Measurements from ENCODE around the gene CHRM5. TPM values are rescaled to one million over a fixed set of nuclear protein-coding genes. Genes with fewer than 3 reads are reported as not detected.

The CHRM5 gene
- total and polyA plus RNA-seq, 2 donors (not counting 3 experiments of a cell fraction or from before 2014, with no cell fraction given), result 0.03 TPM; not detected in 1

GRCh38 chr15:34055868-34056595, 87.7 kb downstream of the CHRM5 start:
- peak overlapping the region; percentile 68 for H2AFZ ChIP-seq (ENCODE audit: low read depth, low read length)
- H3K4me1 ChIP-seq (ENCODE audit: control insufficient read depth, extremely low read depth, insufficient read depth, low read length), result peaks cover 9% of the 10 kb centered on the region
- no peaks in the 10 kb centered on the region for H4K20me1 ChIP-seq (replicated peaks; ENCODE audit: control insufficient read depth, extremely low read depth, insufficient read depth, low read length)
- CTCF ChIA-PET, result interaction anchor here (2.3 kb wide), 1 partner anchor 154 kb away, joined by 7 read pairs; the partner anchor contains the start of gene KATNBL1
- H3K27ac ChIP-seq (ENCODE audit: insufficient read depth, low read depth, low read length), result peak overlapping the region; percentile 59
- TF ChIP-seq CTCF (IDR thresholded peaks at IDR 0.05; ENCODE audit: extremely low read depth in 1 of 2, insufficient read depth in 1 of 2, low read depth in 1 of 2, low read length in 2 of 2) (no peak), JUN (IDR thresholded peaks at IDR 0.05; ENCODE audit: borderline replicate concordance, insufficient read depth, insufficient read length, low read depth) (peak; percentile 55), POLR2A (IDR thresholded peaks at IDR 0.05; ENCODE audit: low read depth, low read length) (no peak)
- intact Hi-C loops (cut with micrococcal nuclease), result no loop called here
- no peaks in the 10 kb centered on the region for H3K9me1 ChIP-seq (replicated peaks; ENCODE audit: control insufficient read depth, extremely low read depth, insufficient read depth, low read length)
- peak; percentile 73 for DNase-seq (ENCODE audit: low read depth, low spot score)
- dilution Hi-C loops (cut with MboI; ENCODE audit: extremely low pct_ligation_motif_present, low sequenced_read_pairs), result no loop called here
- no peaks in the 10 kb centered on the region for H3K9me3 ChIP-seq (replicated peaks; ENCODE audit: control insufficient read depth, insufficient read depth, low read length)
- POLR2A ChIA-PET, result no interaction called here
- BruUV-seq (replicated peaks), result no TSS peak
- H3K79me2 ChIP-seq (ENCODE audit: control insufficient read depth, insufficient read depth, low read length), result no peaks in the 10 kb centered on the region
- FAIRE-seq, result peak; percentile 95
- peaks cover 0 to 1% of the 10 kb centered on the region in 2 experiments for H3K27me3 ChIP-seq (ENCODE audit: control insufficient read depth in 2 of 2, insufficient read depth in 2 of 2, low read length in 2 of 2)
- H3K4me2 ChIP-seq (ENCODE audit: insufficient read depth, low read length), result peak overlapping the region; percentile 65
- no peak overlapping the region for H3K4me3 ChIP-seq (replicated peaks in 1 of 3; ENCODE audit: insufficient read depth in 1 of 3, low read depth in 1 of 3, low read length in 3 of 3)
- peak overlapping the region; percentile 31 for H3K9ac ChIP-seq (replicated peaks; ENCODE audit: extremely low read depth, insufficient read depth, low read length)
- H3K36me3 ChIP-seq (ENCODE audit: control insufficient read depth in 2 of 2, extremely low read depth in 1 of 2, insufficient read depth in 2 of 2, low read length in 2 of 2), result no peaks in the 10 kb centered on the region

- dilution Hi-C loops (cut with MboI; ENCODE audit: extremely low pct_ligation_motif_present, low sequenced_read_pairs) (no loop called here), intact Hi-C loops (cut with micrococcal nuclease) (no loop called here)
- ChIA-PET POLR2A (no interaction called here), CTCF (interaction anchor here (2.3 kb wide), 1 partner anchor 153 kb away, joined by 7 read pairs; the partner anchor contains the start of gene KATNBL1)
- Histone ChIP-seq H3K27ac (ENCODE audit: insufficient read depth, low read depth, low read length) (no peak overlapping the region), H3K9me1 (replicated peaks; ENCODE audit: control insufficient read depth, extremely low read depth, insufficient read depth, low read length) (no peaks in the 10 kb centered on the region), H3K9me3 (replicated peaks; ENCODE audit: control insufficient read depth, insufficient read depth, low read length) (no peaks in the 10 kb centered on the region), H2AFZ (ENCODE audit: low read depth, low read length) (no peak overlapping the region), H3K36me3 (ENCODE audit: control insufficient read depth in 2 of 2, extremely low read depth in 1 of 2, insufficient read depth in 2 of 2, low read length in 2 of 2) (no peaks in the 10 kb centered on the region), H4K20me1 (replicated peaks; ENCODE audit: control insufficient read depth, extremely low read depth, insufficient read depth, low read length) (no peaks in the 10 kb centered on the region), H3K4me2 (ENCODE audit: insufficient read depth, low read length) (no peak overlapping the region), H3K79me2 (ENCODE audit: control insufficient read depth, insufficient read depth, low read length) (no peaks in the 10 kb centered on the region), H3K4me1 (ENCODE audit: control insufficient read depth, extremely low read depth, insufficient read depth, low read length) (peaks cover 9% of the 10 kb centered on the region), H3K4me3 (replicated peaks in 1 of 3; ENCODE audit: insufficient read depth in 1 of 3, low read depth in 1 of 3, low read length in 3 of 3) (no peak overlapping the region), H3K9ac (replicated peaks; ENCODE audit: extremely low read depth, insufficient read depth, low read length) (no peak overlapping the region), H3K27me3 (ENCODE audit: control insufficient read depth in 2 of 2, insufficient read depth in 2 of 2, low read length in 2 of 2) (peaks cover 0 to 1% of the 10 kb centered on the region in 2 experiments)
- FAIRE-seq (no peak), DNase-seq (ENCODE audit: low read depth, low spot score) (no peak)
- TF ChIP-seq POLR2AphosphoS5 (IDR thresholded peaks at IDR 0.05; ENCODE audit: insufficient read depth, low read depth, low read length), result no peak
- TF ChIP-seq EZH2 (IDR thresholded peaks at IDR 0.05; ENCODE audit: borderline replicate concordance, low read depth, low read length, severe bottlenecking), result no peak
- TF ChIP-seq CTCF (IDR thresholded peaks at IDR 0.05; ENCODE audit: extremely low read depth in 1 of 2, insufficient read depth in 1 of 2, low read depth in 1 of 2, low read length in 2 of 2), result no peak
- no peak for TF ChIP-seq JUN (IDR thresholded peaks at IDR 0.05; ENCODE audit: borderline replicate concordance, insufficient read depth, insufficient read length, low read depth)
- TF ChIP-seq MAX (IDR thresholded peaks at IDR 0.05; ENCODE audit: insufficient read depth, insufficient read length), result no peak
- TF ChIP-seq POLR2A (IDR thresholded peaks at IDR 0.05; ENCODE audit: low read depth, low read length), result no peak
- no peak for TF ChIP-seq FOS (IDR thresholded peaks at IDR 0.05; ENCODE audit: borderline replicate concordance, insufficient read depth, low read length)
- no peak for TF ChIP-seq MYC (IDR thresholded peaks at IDR 0.05; ENCODE audit: low read depth, low read length)
- TF ChIP-seq GATA2 (IDR thresholded peaks at IDR 0.05; ENCODE audit: insufficient read depth, insufficient read length, low read depth, low read length), result no peak
- BruUV-seq (replicated peaks), result no TSS peak
These were observed 88.6 kb downstream of the CHRM5 start for GRCh38 chr15:34056911-34057310.

All from endothelial cell of umbilical vein (primary cell).